WTC11 (cell line): ENCODE results near the gene BOC.

Experiments
- ELF4 ChIP-seq: sonication (generic); formaldehyde crosslinking; IDR thresholded peaks from 2 replicates; pipeline ENCODE4 v1.8.1; 2022; ENCODE audit warnings: low read depth, mild to moderate bottlenecking, moderate library complexity, missing genetic modification reagents
- TF ChIP-seq, protein P1 (sequence below): fragments of 200-600 bp; IDR thresholded peaks from 2 replicates; pipeline ENCODE4 v1.8.0; 2022; ENCODE audit warnings: antibody characterized with exemption

DNA sequence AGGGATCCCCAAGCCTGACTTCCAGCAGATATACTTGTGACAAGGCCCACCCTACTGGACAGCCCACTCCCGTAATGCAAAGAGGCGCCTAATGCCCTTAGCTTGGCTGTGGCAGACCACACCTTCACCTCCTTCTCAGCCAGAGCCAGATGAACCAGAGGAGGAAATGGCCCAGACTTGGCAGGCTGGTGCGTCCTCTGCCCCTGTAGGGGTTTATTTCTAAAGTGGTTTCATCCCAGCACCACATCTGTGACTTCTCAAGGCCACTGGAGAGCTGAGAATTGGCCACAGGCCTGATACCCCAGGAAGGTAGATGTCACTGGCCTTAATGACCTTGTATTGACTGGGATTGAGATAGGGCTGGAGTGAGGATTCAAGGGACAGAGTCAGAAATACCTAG lies 29.5 kb downstream of the BOC start:
- TF ChIP-seq, protein P1, sequence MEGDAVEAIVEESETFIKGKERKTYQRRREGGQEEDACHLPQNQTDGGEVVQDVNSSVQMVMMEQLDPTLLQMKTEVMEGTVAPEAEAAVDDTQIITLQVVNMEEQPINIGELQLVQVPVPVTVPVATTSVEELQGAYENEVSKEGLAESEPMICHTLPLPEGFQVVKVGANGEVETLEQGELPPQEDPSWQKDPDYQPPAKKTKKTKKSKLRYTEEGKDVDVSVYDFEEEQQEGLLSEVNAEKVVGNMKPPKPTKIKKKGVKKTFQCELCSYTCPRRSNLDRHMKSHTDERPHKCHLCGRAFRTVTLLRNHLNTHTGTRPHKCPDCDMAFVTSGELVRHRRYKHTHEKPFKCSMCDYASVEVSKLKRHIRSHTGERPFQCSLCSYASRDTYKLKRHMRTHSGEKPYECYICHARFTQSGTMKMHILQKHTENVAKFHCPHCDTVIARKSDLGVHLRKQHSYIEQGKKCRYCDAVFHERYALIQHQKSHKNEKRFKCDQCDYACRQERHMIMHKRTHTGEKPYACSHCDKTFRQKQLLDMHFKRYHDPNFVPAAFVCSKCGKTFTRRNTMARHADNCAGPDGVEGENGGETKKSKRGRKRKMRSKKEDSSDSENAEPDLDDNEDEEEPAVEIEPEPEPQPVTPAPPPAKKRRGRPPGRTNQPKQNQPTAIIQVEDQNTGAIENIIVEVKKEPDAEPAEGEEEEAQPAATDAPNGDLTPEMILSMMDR: no peak
- no peak for TF ChIP-seq ELF4
